Adipocyte (in vitro differentiated cells): ENCODE results near the gene TBC1D10B.

Experiments used
- DNase-seq: peaks from one replicate; pipeline ENCODE4 v3.0.0-alpha.2; 2015; ENCODE audit warnings: low read depth
- H3K27me3 ChIP-seq: replicated peaks from 2 replicates; pipeline ENCODE4 v1.7.0; 2013; ENCODE audit warnings: mild to moderate bottlenecking, low read length, moderate library complexity; ENCODE audit not compliant: control insufficient read depth, insufficient read depth
- H3K36me3 ChIP-seq: 2 replicates; pipeline ENCODE4 v1.7.0; 2013; ENCODE audit warnings: low read length, mild to moderate bottlenecking, moderate library complexity; ENCODE audit not compliant: control insufficient read depth, insufficient read depth, severe bottlenecking
- H3K4me1 ChIP-seq: 2 replicates; pipeline ENCODE4 v1.7.0; 2013; ENCODE audit warnings: mild to moderate bottlenecking, low read length, moderate library complexity; ENCODE audit not compliant: control insufficient read depth, insufficient read depth
- H3K4me3 ChIP-seq: 2 replicates; pipeline ENCODE4 v1.7.0; 2013; ENCODE audit warnings: mild to moderate bottlenecking, low read length, moderate library complexity
- H3K9ac ChIP-seq: 2 replicates; pipeline ENCODE4 v1.7.0; 2013; ENCODE audit warnings: mild to moderate bottlenecking, low read length, moderate library complexity
- H3K9me3 ChIP-seq: 2 replicates; pipeline ENCODE4 v1.7.0; 2013; ENCODE audit warnings: mild to moderate bottlenecking, low read length, moderate library complexity; ENCODE audit not compliant: control insufficient read depth

Gene TBC1D10B

DNA sequence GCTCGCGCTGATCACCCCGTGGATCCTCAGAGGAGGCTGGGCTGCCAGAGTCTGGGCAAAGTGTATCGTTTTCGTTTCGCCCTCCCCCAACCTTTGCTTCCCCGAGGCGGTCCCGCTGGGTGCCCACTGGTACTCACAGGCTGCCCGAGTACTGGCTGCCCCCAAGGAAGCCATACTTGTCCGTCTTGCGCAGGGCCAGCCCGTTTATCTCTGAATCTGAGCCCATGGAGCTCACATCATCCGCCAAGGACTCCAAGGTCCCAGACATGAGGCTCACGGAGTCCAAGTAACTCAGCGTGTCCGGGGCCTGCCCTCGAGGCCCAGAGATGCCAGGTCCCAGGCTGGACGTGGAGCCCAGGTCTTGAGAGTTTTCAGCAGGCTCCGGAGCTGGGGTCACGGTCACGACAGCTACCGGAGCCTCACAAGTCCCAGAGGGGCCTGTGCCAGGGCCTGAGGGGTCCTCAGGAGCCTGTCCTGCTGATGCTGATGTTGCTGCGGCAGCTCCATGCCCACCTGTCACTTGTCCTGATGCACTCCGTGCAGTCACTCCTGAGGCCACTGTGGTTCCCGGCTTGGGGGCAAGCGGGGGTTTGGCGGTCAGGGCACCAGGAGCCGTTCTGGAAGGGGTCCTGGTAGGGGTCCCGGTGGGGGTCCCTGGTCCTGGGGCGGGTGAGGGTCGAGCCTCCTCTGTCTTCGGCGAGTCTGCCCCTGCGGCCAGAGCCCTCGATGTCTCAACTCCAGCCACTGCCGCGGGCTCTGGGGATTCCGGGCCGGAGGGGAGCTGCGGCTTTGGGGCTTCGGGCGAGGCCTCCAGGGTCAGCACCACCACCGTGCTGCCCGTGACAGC, 980 bp downstream of the TBC1D10B start:
- H3K4me3 ChIP-seq, result peak overlapping the region; percentile 89
- no peaks in the 10 kb centered on the region for H3K9me3 ChIP-seq
- peaks cover 15% of the 10 kb centered on the region for H3K36me3 ChIP-seq
- H3K27me3 ChIP-seq, result no peaks in the 10 kb centered on the region
- peak; percentile 49 for DNase-seq
- peak overlapping the region; percentile 77 for H3K9ac ChIP-seq
- H3K4me1 ChIP-seq, result peaks cover 21% of the 10 kb centered on the region

DNA sequence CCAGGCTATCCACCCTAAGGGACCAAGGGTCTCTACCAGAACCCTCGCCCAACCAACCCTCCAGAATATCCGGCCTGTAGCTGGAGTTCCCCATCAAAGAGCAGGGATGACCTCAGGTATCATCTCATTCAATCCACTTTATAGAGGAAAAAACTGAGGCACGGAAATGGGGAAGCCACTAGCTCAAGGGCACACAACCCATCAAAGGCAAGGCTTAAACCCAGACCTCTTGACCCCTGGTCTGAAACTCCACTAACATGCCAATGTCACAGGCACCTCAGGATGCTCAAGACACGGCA, 1.6 kb downstream of the TBC1D10B start:
- Histone ChIP-seq H3K4me3 (peak overlapping the region; percentile 89), H3K36me3 (peaks cover 15% of the 10 kb centered on the region), H3K27me3 (no peaks in the 10 kb centered on the region), H3K4me1 (peaks cover 21% of the 10 kb centered on the region), H3K9ac (peak overlapping the region; percentile 77), H3K9me3 (no peaks in the 10 kb centered on the region)
- DNase-seq, result no peak

DNA sequence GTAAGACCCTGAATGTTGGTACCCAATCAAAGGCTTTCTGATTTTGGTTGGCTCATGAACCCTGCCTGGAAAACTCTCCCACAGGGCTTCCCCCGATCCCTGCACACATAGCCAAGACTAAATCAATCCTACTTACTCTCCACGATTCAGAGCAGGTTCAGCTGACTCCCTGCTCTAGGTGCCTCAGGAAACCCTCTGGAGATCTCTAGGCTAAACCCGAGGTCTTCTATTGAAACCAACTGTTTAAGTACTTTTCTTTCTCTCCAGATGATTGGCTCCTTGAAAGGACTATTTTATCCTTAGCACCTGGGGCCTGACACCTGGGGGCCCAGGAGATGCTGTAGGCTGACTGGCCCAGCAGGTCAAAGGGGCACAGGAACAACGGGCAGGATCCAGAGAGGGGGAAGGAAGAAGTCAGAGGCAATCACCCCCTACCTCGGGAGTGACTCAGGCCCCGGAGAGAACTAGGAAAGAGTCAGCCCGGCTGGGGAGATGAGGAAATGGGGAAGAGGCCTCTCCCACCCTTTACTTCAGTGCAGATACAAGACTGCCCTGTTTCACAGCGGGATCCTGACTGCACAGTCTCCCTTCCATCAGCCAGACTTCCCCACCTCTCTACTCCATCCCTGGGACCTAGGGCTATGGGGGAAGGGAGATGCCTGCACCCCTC, 2.0 kb downstream of the TBC1D10B start:
- H3K36me3 ChIP-seq, result peaks cover 15% of the 10 kb centered on the region
- H3K9ac ChIP-seq, result peak overlapping the region; percentile 77
- no peaks in the 10 kb centered on the region for H3K9me3 ChIP-seq
- H3K27me3 ChIP-seq, result no peaks in the 10 kb centered on the region
- DNase-seq, result peak; percentile 81
- H3K4me3 ChIP-seq, result peak overlapping the region; percentile 89
- H3K4me1 ChIP-seq, result peaks cover 21% of the 10 kb centered on the region

DNA sequence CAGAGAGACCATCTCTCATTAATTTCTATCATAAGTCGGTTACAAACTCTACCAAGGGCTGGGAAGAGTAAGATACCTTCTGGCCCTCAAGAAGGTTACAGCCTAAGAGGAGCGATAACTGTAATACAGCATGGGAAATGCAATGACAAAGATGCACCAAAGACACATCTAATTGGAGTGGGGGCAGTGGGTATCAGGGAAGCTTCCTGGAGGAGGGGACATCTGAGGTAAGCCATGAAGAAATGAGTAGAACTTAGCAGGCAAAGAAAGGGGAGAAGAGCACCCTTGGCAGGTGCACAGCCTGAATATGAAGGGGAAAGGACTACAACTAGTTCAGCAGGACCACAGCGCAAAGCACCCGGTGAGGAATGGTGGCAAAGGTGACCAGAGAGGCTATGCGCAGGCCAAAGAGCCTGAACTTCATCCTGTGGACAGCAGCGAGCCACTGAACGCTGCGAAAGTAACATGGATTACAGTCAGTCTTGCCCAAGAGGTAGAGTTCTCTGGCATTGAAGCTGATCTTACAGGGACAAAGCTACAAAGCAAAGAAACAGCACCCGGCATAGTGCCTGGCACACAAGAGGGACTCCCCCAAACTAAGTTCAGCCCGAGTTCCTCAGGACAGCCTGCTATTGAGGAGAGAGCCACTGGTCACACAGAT, 2.8 kb downstream of the TBC1D10B start:
- H3K4me3 ChIP-seq, result peak overlapping the region; percentile 89
- no peaks in the 10 kb centered on the region for H3K9me3 ChIP-seq
- peaks cover 21% of the 10 kb centered on the region for H3K36me3 ChIP-seq
- H3K27me3 ChIP-seq, result no peaks in the 10 kb centered on the region
- H3K4me1 ChIP-seq, result peaks cover 21% of the 10 kb centered on the region
- peak overlapping the region; percentile 77 for H3K9ac ChIP-seq
- no peak for DNase-seq

DNA sequence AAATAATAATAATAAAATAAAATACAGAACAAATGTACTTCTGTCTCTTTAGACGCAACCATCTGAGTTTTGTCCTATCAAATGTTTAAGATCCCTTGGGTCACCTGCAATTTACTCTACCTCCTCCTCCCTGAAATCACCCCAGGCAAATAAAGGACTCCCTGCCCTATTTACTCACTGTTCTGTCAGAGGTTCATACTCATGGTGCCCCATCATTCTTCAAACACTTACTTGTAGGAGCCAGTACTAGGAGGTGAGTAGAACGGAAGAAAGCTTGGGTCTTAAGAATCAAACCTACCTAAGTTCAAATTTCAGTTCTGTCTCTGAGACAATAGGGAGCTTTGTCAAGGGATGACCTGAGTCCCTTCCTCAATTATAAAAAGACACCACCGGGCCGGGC, 3.8 kb downstream of the TBC1D10B start:
- Histone ChIP-seq H3K9me3 (no peaks in the 10 kb centered on the region), H3K36me3 (peaks cover 25% of the 10 kb centered on the region), H3K4me3 (peak overlapping the region; percentile 89), H3K4me1 (peaks cover 21% of the 10 kb centered on the region), H3K27me3 (no peaks in the 10 kb centered on the region), H3K9ac (no peak overlapping the region)
- DNase-seq, result no peak

DNA sequence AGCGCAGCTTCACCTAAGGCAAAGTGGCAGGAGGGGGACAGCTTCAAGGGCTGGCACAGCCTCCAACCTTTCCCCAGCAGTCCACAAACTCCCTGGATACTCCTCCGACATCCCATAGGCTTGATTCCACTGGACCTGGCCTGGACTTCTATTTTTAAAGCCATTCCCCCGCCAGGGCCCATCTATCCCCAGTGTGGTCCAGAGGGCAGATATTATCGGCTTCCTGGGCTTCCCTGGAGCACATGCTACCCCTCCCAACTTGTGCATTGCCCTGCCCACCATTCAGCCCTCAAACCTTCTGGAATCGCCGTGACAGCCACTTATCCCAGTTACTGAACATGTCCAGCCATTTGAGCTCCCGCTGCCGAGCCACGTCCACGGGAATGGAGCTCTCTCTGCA, 5.1 kb downstream of the TBC1D10B start:
- H3K4me3 ChIP-seq, result no peak overlapping the region
- H3K36me3 ChIP-seq, result peaks cover 36% of the 10 kb centered on the region
- no peaks in the 10 kb centered on the region for H3K9me3 ChIP-seq
- no peaks in the 10 kb centered on the region for H3K27me3 ChIP-seq
- H3K4me1 ChIP-seq, result peaks cover 17% of the 10 kb centered on the region
- no peak for DNase-seq
- H3K9ac ChIP-seq, result no peak overlapping the region

DNA sequence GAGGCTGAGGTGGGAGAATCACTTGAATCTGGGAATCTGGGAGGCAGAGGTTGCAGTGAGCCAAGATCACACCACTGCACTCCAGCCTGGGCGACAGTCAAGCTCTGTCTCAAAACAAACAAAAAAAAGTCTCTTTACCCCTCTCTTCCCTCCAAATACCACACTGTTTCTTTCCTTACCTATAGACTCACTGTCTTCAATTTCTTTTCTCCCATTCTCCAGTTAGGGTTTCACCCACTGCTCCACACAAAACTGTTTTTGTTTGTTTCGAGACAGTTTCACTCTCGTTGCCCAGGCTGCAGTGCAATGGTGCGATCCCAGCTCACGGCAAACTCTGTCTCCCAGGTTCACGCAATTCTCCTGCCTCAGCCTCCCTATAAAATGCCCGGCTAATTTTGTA, 9.1 kb downstream of the TBC1D10B start:
- DNase-seq, result no peak
- Histone ChIP-seq H3K36me3 (peaks cover 60% of the 10 kb centered on the region), H3K9ac (no peak overlapping the region)

DNA sequence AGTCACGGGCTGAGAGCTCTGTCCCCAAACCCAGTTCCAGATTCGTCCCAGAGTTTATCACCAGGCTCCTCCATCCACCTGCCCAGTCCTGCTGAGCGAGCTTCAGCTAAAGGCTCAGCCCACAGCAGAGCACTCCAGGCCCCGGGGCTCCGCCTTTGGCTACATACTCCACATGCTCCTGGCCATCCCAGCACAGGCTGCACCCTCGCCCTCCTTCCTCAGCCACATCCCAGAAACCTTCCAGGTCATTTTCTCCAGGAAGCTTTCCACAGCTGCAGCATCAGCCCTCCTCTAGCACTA, 10.5 kb downstream of the TBC1D10B start:
- no peak overlapping the region for H3K9ac ChIP-seq
- peaks cover 27% of the 10 kb centered on the region for H3K4me1 ChIP-seq
- H3K36me3 ChIP-seq, result peaks cover 50% of the 10 kb centered on the region
- H3K4me3 ChIP-seq, result no peak overlapping the region
- H3K27me3 ChIP-seq, result no peaks in the 10 kb centered on the region
- no peak for DNase-seq
- H3K9me3 ChIP-seq, result no peaks in the 10 kb centered on the region

More for the DNA sequence above, 9.1 kb downstream of the TBC1D10B start:
- no peaks in the 10 kb centered on the region for H3K9me3 ChIP-seq
- peaks cover 18% of the 10 kb centered on the region for H3K4me1 ChIP-seq
- no peaks in the 10 kb centered on the region for H3K27me3 ChIP-seq
- H3K4me3 ChIP-seq, result no peak overlapping the region

DNA sequence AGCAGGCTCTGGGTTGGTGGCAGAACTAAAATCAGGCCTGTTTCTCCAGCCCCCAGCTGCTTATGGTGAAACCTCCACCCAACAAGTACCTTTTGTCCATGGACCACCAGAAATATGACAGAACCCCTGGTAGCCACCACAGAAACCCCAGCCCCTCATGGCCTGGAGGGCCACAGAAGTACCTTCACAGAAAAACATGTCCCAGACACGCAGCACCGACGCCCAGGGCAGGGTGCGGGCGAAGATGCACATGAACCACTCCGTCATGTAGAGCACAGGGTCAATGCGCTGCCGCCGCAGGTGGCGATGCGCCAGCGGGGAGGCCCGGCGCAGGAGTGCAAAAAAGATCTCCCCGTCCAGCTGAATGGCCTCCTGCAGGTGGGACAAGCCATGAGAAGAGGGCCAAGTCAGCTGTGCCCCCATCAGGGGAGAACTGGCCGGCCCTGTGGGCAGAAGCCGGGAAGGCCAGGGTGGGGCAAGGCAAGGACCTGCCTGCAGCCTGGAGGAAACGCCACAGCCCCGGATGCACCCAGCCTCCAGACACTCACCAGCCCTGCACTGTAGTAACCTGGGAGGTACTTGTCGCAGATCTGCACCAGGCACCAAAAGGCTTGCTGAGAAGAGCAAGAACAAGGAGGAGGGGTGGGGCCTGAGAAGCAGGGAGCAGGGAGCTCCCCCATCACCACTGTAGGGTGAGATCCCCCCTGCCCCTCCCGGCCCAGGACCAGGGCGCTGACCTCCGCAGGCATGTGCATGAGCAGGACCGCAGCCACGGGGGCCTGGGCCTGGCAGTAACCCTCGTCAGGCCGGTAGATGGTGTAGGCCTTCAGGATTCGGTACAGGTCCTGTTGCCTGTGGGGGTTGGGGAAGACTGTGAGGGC, 11.1 kb downstream of the TBC1D10B start:
- no peaks in the 10 kb centered on the region for H3K9me3 ChIP-seq
- no peak for DNase-seq
- no peak overlapping the region for H3K9ac ChIP-seq
- H3K27me3 ChIP-seq, result no peaks in the 10 kb centered on the region
- no peak overlapping the region for H3K4me3 ChIP-seq
- H3K36me3 ChIP-seq, result peaks cover 45% of the 10 kb centered on the region
- H3K4me1 ChIP-seq, result peaks cover 29% of the 10 kb centered on the region

DNA sequence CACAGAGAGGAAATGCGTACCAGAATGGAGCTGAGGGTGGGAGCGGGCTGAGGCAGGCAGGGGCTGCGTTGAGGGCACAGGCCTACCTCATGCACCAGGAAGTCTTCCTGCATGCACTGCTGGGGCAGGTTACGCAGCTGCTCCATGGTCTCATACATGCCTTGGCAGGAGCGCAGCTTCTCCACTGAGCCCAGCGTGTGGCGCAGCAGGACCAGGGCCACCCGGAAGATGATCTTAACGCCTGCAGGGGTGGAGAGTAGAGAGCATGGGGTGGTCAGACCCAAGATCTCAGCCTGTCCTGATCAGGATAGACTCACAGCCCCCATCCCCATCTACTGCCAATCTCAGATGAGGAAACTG, 11.7 kb downstream of the TBC1D10B start:
- H3K4me3 ChIP-seq, result no peak overlapping the region
- peaks cover 36% of the 10 kb centered on the region for H3K4me1 ChIP-seq
- H3K9ac ChIP-seq, result peak overlapping the region; percentile 16
- H3K36me3 ChIP-seq, result peaks cover 45% of the 10 kb centered on the region
- DNase-seq, result no peak
- no peaks in the 10 kb centered on the region for H3K9me3 ChIP-seq
- H3K27me3 ChIP-seq, result no peaks in the 10 kb centered on the region
